GM23338 (cell line): ENCODE measurements around the gene CYB5B.

ENCODE experiments used
- CTCF ChIP-seq, 2 experiments: fragments of 200-600 bp in 1 of 2; sonication (generic) in 1 of 2; conservative IDR thresholded peaks; 2 replicates each; pipeline versions ENCODE4 v1.5.1 to v1.6.1; 2016 to 2017; ENCODE audit warnings: antibody characterized with exemption in 2 of 2, low read depth in 2 of 2, mild to moderate bottlenecking in 2 of 2, moderate library complexity in 1 of 2
- EZH2 ChIP-seq: fragments of 200-600 bp; sonication (generic); IDR thresholded peaks from one replicate; pipeline ENCODE4 v1.8.0; 2017; ENCODE audit warnings: antibody characterized with exemption, mild to moderate bottlenecking, low read depth; ENCODE audit not compliant: unreplicated experiment

- TF ChIP-seq CTCF (conservative IDR thresholded peaks at IDR 0.05; ENCODE audit: low read depth in 2 of 2): no peak
- TF ChIP-seq EZH2: no peak
Measured at GRCh38 chr16:69451166-69451565, 26.7 kb downstream of the CYB5B start.
